Heart left ventricle (tissue), 13 donors: ENCODE measurements around the gene UBL7.

ENCODE experiments used
- POLR2A ChIP-seq, 2 donors: fragments of 450-650 bp; IDR thresholded peaks; one replicate each; pipeline ENCODE4 v1.6.1; 2017; ENCODE audit warnings: antibody characterized with exemption in 2 of 2, mild to moderate bottlenecking in 2 of 2, moderate library complexity in 2 of 2
- TF ChIP-seq, protein P1 (sequence below), 12 donors: fragments of 200-600 bp; sonication (generic) in 4 of 12; IDR thresholded peaks; one replicate each; pipeline versions ENCODE4 v1.5.0 to v1.8.0; 2018 to 2022; ENCODE audit warnings: antibody characterized with exemption in 12 of 12, mild to moderate bottlenecking in 5 of 12
- donor health status: ischemic (EF 13 %, LVEDD 7.1; RV severe dilation, severe dysfunction).
- donor health status: DM: no; HTN: yes; CAD: no.
- donor health status: DM: no; HTN: no; CAD: no.
- donor health status: ischemic (EF 25% LVEDD 6.9; RV normal size, moderate dysfunction).
- donor health status: ischemic (EF 25% LVEDD 5.7; RV mildly dilated, moderate dysfunction).
- donor health status: ischemic (EF 35%, LVEDD 5.7; RV mildly dilated, moderate dysfunction).
- donor health status: nonischemic (EF 11% LVEDD 7.7; RV severe dilation, severe dysfunction).
- donor health status: DM: yes; HTN: yes; CAD: no.
- donor health status: PGD.
- donor health status: ischemic (EF 29% LVEDD 5.4; RV normal size, mild dysfunction).
- donor health status: nonischemic (EF 23%, LVEDD 6.1; RV moderate dilation, normal function).

- no peak for TF ChIP-seq POLR2A (IDR thresholded peaks at IDR 0.05)
- TF ChIP-seq, protein P1, sequence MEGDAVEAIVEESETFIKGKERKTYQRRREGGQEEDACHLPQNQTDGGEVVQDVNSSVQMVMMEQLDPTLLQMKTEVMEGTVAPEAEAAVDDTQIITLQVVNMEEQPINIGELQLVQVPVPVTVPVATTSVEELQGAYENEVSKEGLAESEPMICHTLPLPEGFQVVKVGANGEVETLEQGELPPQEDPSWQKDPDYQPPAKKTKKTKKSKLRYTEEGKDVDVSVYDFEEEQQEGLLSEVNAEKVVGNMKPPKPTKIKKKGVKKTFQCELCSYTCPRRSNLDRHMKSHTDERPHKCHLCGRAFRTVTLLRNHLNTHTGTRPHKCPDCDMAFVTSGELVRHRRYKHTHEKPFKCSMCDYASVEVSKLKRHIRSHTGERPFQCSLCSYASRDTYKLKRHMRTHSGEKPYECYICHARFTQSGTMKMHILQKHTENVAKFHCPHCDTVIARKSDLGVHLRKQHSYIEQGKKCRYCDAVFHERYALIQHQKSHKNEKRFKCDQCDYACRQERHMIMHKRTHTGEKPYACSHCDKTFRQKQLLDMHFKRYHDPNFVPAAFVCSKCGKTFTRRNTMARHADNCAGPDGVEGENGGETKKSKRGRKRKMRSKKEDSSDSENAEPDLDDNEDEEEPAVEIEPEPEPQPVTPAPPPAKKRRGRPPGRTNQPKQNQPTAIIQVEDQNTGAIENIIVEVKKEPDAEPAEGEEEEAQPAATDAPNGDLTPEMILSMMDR (IDR thresholded peaks at IDR 0.05): no peak
Observed at GRCh38 chr15:74423431-74424257, 37.3 kb downstream of the UBL7 start.
